Prostate gland (tissue), 2 donors: ENCODE data around the gene MAP3K7. TPM values are rescaled to one million over a fixed set of nuclear protein-coding genes. Genes with fewer than 3 reads are reported as not detected.

Source experiments
- DNase-seq: peaks from one replicate; pipeline ENCODE4 v3.0.0-alpha.2; 2019; ENCODE audit warnings: low spot score
- H3K27ac ChIP-seq, 2 donors: fragments of 200-600 bp; sonication (generic); 2 replicates each; pipeline ENCODE4 v1.5.1; 2017 to 2019
- H3K27me3 ChIP-seq: fragments of 200-600 bp; sonication (generic); replicated peaks from 2 replicates; pipeline ENCODE4 v1.5.1; 2019; ENCODE audit not compliant: insufficient read depth
- H3K36me3 ChIP-seq, 2 donors: fragments of 200-600 bp; sonication (generic); 1 replicate in 1 of 2; 2 replicates in 1 of 2; pipeline versions ENCODE4 v1.5.1 to v1.8.1; 2017 to 2019
- H3K4me1 ChIP-seq: fragments of 200-600 bp; sonication (generic); replicated peaks from 2 replicates; pipeline ENCODE4 v1.5.1; 2019
- H3K4me3 ChIP-seq, 2 donors: fragments of 200-600 bp; sonication (generic); 2 replicates each; pipeline ENCODE4 v1.5.1; 2017 to 2019
- H3K9me3 ChIP-seq: fragments of 200-600 bp; sonication (generic); 2 replicates; pipeline ENCODE4 v1.5.1; 2017
- POLR2A ChIP-seq: fragments of 450-650 bp; IDR thresholded peaks from one replicate; pipeline ENCODE4 v1.6.1; 2016; ENCODE audit warnings: antibody characterized with exemption, mild to moderate bottlenecking
- POLR2AphosphoS5 ChIP-seq: sonication (generic); formaldehyde crosslinking; IDR thresholded peaks from one replicate; pipeline ENCODE4 v1.6.1; 2017; ENCODE audit warnings: antibody characterized with exemption
- WGBS: methylation state at CpG from one replicate; pipeline ENCODE4 v1.1.5; 2018; 5-methylcytosine and 5-hydroxymethylcytosine counted together
- intact Hi-C: fragments of 100-400 bp; cut with DNase I; formaldehyde crosslinking; loops from one replicate; pipeline ENCODE4 v1.14.2; 2022
- total RNA-seq, 2 donors: library from RNA; depleted of rRNA; stranded (reverse); fragments of >200 nt; gene quantifications; one replicate each; pipeline ENCODE4 v1.1.0, GENCODE V29; 2016
- TF ChIP-seq, protein P1 (sequence below), 4 experiments: fragments of 200-600 bp in 2 of 4; fragments of 450-650 bp in 2 of 4; sonication (generic) in 2 of 4; IDR thresholded peaks; 1 replicate in 3 of 4; 2 replicates in 1 of 4; pipeline ENCODE4 v1.5.1; 2016 to 2019; ENCODE audit warnings: antibody characterized with exemption in 4 of 4, mild to moderate bottlenecking in 2 of 4, moderate library complexity in 2 of 4

Gene MAP3K7
- total RNA-seq, 2 donors from 2014 or later = 22.2 to 31.0 TPM

DNA sequence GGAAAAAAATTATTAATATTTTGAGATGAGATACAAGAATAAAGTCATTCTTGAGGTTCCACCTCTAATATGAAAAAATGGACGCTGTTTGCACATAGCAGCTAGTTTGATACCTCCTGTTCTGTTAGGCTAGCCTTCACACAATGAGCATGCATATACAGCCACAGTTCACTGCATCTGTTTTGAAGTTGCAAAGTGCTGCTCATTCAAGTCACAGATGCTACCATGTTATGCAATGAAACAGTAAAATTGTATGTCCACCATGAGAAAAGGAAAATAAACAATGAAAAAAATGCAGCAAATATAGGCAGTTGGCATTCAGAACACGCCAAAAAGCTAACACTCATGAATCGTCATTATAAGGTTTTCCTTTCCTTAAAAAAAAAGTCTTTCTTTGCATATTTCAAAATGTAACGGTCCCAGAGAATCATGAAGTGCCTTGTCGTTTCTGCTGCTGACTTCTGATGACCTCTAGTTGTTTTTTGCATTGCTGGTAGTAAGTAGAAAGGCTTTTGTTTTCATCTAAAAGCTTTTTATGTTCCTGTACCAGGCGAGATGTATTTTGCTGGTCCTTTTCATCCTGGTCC lies 70.7 kb downstream of the MAP3K7 start:
- no peak overlapping the region for H3K4me3 ChIP-seq
- no peak for DNase-seq
- no peak for TF ChIP-seq POLR2A
- no peak for TF ChIP-seq POLR2AphosphoS5
- TF ChIP-seq, protein P1, sequence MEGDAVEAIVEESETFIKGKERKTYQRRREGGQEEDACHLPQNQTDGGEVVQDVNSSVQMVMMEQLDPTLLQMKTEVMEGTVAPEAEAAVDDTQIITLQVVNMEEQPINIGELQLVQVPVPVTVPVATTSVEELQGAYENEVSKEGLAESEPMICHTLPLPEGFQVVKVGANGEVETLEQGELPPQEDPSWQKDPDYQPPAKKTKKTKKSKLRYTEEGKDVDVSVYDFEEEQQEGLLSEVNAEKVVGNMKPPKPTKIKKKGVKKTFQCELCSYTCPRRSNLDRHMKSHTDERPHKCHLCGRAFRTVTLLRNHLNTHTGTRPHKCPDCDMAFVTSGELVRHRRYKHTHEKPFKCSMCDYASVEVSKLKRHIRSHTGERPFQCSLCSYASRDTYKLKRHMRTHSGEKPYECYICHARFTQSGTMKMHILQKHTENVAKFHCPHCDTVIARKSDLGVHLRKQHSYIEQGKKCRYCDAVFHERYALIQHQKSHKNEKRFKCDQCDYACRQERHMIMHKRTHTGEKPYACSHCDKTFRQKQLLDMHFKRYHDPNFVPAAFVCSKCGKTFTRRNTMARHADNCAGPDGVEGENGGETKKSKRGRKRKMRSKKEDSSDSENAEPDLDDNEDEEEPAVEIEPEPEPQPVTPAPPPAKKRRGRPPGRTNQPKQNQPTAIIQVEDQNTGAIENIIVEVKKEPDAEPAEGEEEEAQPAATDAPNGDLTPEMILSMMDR (IDR thresholded peaks at IDR 0.05) = no peak
- intact Hi-C loops = no loop called here
- H3K9me3 ChIP-seq = no peaks in the 10 kb centered on the region
- 84% methylated on average over 6 of the region's 6 CpGs for WGBS
- H3K4me1 ChIP-seq = no peaks in the 10 kb centered on the region
- no peaks in the 10 kb centered on the region for H3K27me3 ChIP-seq
- no peaks in the 10 kb centered on the region for H3K36me3 ChIP-seq
- H3K27ac ChIP-seq = no peak overlapping the region

- H3K4me3 ChIP-seq = no peak overlapping the region
- no peak overlapping the region for H3K27ac ChIP-seq
- TF ChIP-seq, protein P1 (IDR thresholded peaks at IDR 0.05) = no peak
- TF ChIP-seq POLR2AphosphoS5 (no peak), POLR2A (no peak)
- no peaks in the 10 kb centered on the region for H3K27me3 ChIP-seq
- DNase-seq = no peak
- WGBS = 63% methylated on average over 3 of the region's 3 CpGs
- H3K36me3 ChIP-seq = no peaks in the 10 kb centered on the region
- H3K9me3 ChIP-seq = no peaks in the 10 kb centered on the region
- no peaks in the 10 kb centered on the region for H3K4me1 ChIP-seq
- intact Hi-C loops = no loop called here
Measured at GRCh38 chr6:90514496-90514895, 72.4 kb downstream of the MAP3K7 start.

GRCh38 chr6:90508753-90509152 lies 78.1 kb downstream of the MAP3K7 start:
- Histone ChIP-seq H3K4me3 (no peak overlapping the region), H3K27me3 (no peaks in the 10 kb centered on the region), H3K27ac (no peak overlapping the region), H3K36me3 (no peaks in the 10 kb centered on the region), H3K4me1 (no peaks in the 10 kb centered on the region), H3K9me3 (no peaks in the 10 kb centered on the region)
- DNase-seq = no peak
- 74% methylated on average over 5 of the region's 5 CpGs for WGBS
- TF ChIP-seq POLR2A (no peak), POLR2AphosphoS5 (no peak)
- TF ChIP-seq, protein P1 (IDR thresholded peaks at IDR 0.05) = no peak
- intact Hi-C loops = no loop called here

GRCh38 chr6:90502866-90503407 lies 83.9 kb downstream of the MAP3K7 start:
- Histone ChIP-seq H3K4me1 (no peaks in the 10 kb centered on the region), H3K27me3 (no peaks in the 10 kb centered on the region), H3K27ac (no peak overlapping the region), H3K4me3 (no peak overlapping the region), H3K36me3 (no peaks in the 10 kb centered on the region), H3K9me3 (no peaks in the 10 kb centered on the region)
- TF ChIP-seq POLR2AphosphoS5 (no peak), POLR2A (no peak)
- TF ChIP-seq, protein P1 (IDR thresholded peaks at IDR 0.05) = no peak
- WGBS = 77% methylated on average over 3 of the region's 3 CpGs
- intact Hi-C loops = no loop called here
- no peak for DNase-seq

GRCh38 chr6:90502381-90502780 lies 84.5 kb downstream of the MAP3K7 start:
- Histone ChIP-seq H3K27ac (no peak overlapping the region), H3K4me3 (no peak overlapping the region), H3K36me3 (no peaks in the 10 kb centered on the region), H3K9me3 (no peaks in the 10 kb centered on the region), H3K4me1 (no peaks in the 10 kb centered on the region), H3K27me3 (no peaks in the 10 kb centered on the region)
- 81% methylated on average over 3 of the region's 3 CpGs for WGBS
- DNase-seq = no peak
- intact Hi-C loops = no loop called here
- TF ChIP-seq POLR2A (no peak), POLR2AphosphoS5 (no peak)
- TF ChIP-seq, protein P1 (IDR thresholded peaks at IDR 0.05) = no peak
